Chondrocyte (in vitro differentiated cells): Measurements from ENCODE around the gene ACSS1. TPM values are rescaled to one million over a fixed set of nuclear protein-coding genes. Genes with fewer than 3 reads are reported as not detected.

Experiments used
- DNase-seq: peaks from one replicate; pipeline ENCODE4 v3.0.0; 2021; ENCODE audit warnings: mixed read lengths, low spot score
- H3K27ac Mint-ChIP-seq: one replicate; pipeline ENCODE4 v1.8.0; 2021; ENCODE audit warnings: mild to moderate bottlenecking, moderate library complexity, mixed read lengths; ENCODE audit not compliant: unreplicated experiment
- H3K27me3 Mint-ChIP-seq: 2 replicates; pipeline ENCODE4 v1.8.0; 2021; ENCODE audit warnings: low read depth, mixed read lengths
- H3K36me3 Mint-ChIP-seq: 2 replicates; pipeline ENCODE4 v1.8.0; 2021; ENCODE audit warnings: low read depth, mixed read lengths
- H3K4me1 Mint-ChIP-seq: 2 replicates; pipeline ENCODE4 v1.8.0; 2021; ENCODE audit warnings: low read depth, mild to moderate bottlenecking, mixed read lengths
- H3K4me3 Mint-ChIP-seq: one replicate; pipeline ENCODE4 v1.8.0; 2021; ENCODE audit warnings: mild to moderate bottlenecking, moderate library complexity, mixed read lengths; ENCODE audit not compliant: unreplicated experiment
- H3K9me3 Mint-ChIP-seq: 2 replicates; pipeline ENCODE4 v1.8.0; 2021; ENCODE audit warnings: low read depth, mixed read lengths
- total RNA-seq: library from RNA; stranded (reverse); gene quantifications from 3 replicates; pipeline ENCODE4 v1.2.1, GENCODE V29; 2021
- TF ChIP-seq, protein P1 (sequence below): fragments of 200-600 bp; sonication (generic); IDR thresholded peaks from 2 replicates; pipeline ENCODE4 v1.5.0; 2021; ENCODE audit warnings: antibody characterized with exemption, mild to moderate bottlenecking, moderate library complexity

The ACSS1 gene
- total RNA-seq, 1 donor from 2014 or later: 5.5 TPM

DNA sequence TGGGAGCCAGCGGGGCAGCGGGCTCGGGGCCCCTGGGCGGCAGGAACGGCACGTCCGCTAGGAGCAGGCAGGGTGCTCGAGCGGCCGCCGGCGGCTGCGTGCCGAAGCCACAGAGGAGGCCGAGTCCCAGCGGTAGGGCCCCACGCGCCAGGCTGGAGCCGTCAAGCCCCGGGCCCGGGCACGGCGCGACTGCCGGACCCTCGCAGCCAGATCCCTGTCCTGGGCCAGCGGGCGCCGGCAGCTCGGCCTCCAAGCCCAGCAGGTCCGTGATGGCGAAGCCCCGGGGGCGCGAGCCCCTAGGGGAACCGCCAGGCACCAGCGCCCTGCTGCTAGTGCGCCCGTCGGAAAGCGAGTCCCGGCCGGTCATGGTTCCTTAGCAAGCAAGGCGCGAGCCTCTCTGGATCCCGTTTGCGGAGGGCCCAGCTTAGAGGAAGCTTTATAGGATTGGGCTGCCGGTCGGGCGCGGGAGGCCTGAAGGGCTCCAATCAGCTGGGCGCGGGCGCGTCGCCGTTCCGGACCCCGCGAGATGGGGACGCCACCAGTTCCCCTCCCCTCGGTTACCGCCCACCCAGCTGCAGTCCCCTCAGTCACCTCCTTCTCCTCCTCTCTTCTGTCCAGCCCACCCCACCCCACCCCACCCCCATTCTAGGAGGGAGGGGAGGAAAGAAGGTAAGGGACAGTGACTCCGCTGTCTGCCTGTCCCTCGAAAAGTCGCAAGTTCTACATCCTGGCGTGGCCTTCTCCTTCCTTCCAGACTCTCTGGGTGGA lies 24.0 kb upstream of the ACSS1 start, which contains the start of gene VSX1:
VSX1 (minus strand) TSS at position 412 of the 768 bp plus-strand sequence; CDS start at position 367, 45 bp downstream.
- Mint-ChIP-seq H3K27me3 (peaks cover 79% of the 10 kb centered on the region), H3K36me3 (no peaks in the 10 kb centered on the region), H3K27ac (no peak within 1 kb of the TSS), H3K4me1 (peaks cover 19% of the 10 kb centered on the region), H3K4me3 (peak within 1 kb of the TSS; percentile 28), H3K9me3 (no peaks in the 10 kb centered on the region)
- no peak for DNase-seq
- TF ChIP-seq, protein P1, sequence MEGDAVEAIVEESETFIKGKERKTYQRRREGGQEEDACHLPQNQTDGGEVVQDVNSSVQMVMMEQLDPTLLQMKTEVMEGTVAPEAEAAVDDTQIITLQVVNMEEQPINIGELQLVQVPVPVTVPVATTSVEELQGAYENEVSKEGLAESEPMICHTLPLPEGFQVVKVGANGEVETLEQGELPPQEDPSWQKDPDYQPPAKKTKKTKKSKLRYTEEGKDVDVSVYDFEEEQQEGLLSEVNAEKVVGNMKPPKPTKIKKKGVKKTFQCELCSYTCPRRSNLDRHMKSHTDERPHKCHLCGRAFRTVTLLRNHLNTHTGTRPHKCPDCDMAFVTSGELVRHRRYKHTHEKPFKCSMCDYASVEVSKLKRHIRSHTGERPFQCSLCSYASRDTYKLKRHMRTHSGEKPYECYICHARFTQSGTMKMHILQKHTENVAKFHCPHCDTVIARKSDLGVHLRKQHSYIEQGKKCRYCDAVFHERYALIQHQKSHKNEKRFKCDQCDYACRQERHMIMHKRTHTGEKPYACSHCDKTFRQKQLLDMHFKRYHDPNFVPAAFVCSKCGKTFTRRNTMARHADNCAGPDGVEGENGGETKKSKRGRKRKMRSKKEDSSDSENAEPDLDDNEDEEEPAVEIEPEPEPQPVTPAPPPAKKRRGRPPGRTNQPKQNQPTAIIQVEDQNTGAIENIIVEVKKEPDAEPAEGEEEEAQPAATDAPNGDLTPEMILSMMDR: no peak

DNA sequence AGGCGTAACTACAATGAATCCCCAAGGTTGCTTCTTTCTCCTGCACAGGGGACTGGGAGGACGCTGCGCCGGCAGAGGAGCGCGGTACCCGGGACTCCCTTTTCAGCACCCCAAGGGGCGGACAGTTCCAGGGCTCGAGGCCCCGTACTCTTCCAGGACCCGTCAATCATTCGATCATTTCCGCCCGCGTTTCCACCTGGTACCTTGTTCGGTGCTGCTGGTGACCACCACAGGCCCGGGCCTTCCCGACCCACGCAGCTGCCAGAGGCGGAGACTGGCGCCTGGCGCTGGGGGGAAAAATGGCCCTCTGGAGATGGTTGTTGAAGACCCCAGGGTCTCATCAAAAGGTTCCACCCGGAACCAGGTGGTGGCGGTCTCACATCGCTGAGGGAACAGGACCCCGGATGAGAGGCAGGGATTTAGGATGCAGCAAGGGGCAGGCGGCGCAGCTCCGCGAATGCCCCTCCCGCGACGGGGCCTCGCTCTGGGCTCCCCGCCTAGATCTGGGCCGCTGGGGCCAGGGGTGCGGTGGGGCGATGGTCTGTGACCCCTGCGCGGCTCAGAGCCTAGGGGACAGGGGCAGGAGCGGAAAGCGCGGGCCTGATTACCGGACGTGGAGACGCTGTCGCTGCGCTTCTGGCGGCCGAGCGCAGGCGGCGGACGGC lies 23.3 kb upstream of the ACSS1 start:
- no peak for DNase-seq
- Mint-ChIP-seq H3K9me3 (no peaks in the 10 kb centered on the region), H3K27me3 (peaks cover 78% of the 10 kb centered on the region), H3K4me3 (peak overlapping the region; percentile 28), H3K4me1 (peaks cover 19% of the 10 kb centered on the region), H3K27ac (no peak overlapping the region), H3K36me3 (no peaks in the 10 kb centered on the region)
- TF ChIP-seq, protein P1: peak; percentile 30

DNA sequence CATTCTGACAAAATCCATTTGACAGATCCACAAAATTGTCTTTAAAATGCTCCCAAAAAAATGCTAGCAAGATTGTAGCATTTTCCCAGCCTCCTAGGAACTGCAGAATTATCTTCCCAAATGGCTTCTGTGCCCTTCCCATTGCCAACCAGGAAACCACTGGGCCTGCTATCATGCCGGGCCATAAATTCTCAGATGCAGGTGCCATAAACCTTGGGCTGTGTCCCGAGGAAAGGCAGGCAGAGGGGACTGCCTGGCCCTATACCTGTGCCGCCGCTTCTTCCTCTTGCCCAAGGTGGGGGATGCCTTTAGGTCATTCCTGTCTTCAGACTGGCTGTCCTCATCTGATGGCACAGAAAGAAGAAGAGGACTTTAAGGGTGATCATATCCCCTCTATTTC lies 21.2 kb upstream of the ACSS1 start:
- H3K9me3 Mint-ChIP-seq: no peaks in the 10 kb centered on the region
- no peaks in the 10 kb centered on the region for H3K36me3 Mint-ChIP-seq
- H3K4me1 Mint-ChIP-seq: peaks cover 13% of the 10 kb centered on the region
- H3K27ac Mint-ChIP-seq: no peak overlapping the region
- H3K4me3 Mint-ChIP-seq: no peak overlapping the region
- no peak for DNase-seq
- TF ChIP-seq, protein P1: no peak
- peaks cover 69% of the 10 kb centered on the region for H3K27me3 Mint-ChIP-seq

DNA sequence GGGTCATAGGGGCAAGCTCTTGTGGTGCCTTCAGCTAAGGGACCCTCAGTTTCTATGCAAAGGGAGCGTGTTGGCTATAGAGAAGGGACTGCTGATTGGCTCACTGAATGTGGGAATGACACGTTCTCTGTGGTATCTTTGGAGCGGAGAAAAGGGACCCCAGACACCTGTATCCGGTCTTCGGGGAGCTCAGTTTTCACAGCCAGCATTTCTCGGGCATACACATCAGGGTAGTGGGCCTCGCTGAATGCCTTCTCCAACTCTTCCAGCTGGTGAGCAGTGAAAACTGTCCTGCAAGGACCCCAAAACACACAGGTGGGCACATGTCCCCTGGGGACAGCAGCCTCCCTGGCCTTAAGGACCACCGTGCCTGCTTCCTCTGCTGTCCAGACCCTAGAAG lies 20.7 kb upstream of the ACSS1 start:
- no peaks in the 10 kb centered on the region for H3K36me3 Mint-ChIP-seq
- TF ChIP-seq, protein P1: no peak
- H3K9me3 Mint-ChIP-seq: no peaks in the 10 kb centered on the region
- no peak for DNase-seq
- H3K27me3 Mint-ChIP-seq: peaks cover 68% of the 10 kb centered on the region
- no peak overlapping the region for H3K4me3 Mint-ChIP-seq
- H3K4me1 Mint-ChIP-seq: peaks cover 10% of the 10 kb centered on the region
- H3K27ac Mint-ChIP-seq: no peak overlapping the region

GRCh38 chr20:25077610-25078169 lies 19.8 kb upstream of the ACSS1 start:
- Mint-ChIP-seq H3K4me1 (peaks cover 6% of the 10 kb centered on the region), H3K27ac (no peak overlapping the region), H3K36me3 (peaks cover 1% of the 10 kb centered on the region), H3K9me3 (no peaks in the 10 kb centered on the region), H3K27me3 (peaks cover 68% of the 10 kb centered on the region), H3K4me3 (peak overlapping the region; percentile 44)
- no peak for DNase-seq
- TF ChIP-seq, protein P1: no peak
